ENCODE data around the gene COQ8A. TPM values are rescaled to one million over a fixed set of nuclear protein-coding genes. Genes with fewer than 3 reads are reported as not detected.
A peak's percentile ranks its signal among the peaks of the same experiment; 100 is the strongest.

Gene COQ8A
- total RNA-seq, result 34.7 and 59.7 TPM in 2 replicates
- 45.1 and 71.5 TPM in 2 replicates for polyA plus RNA-seq

- H3K27me3 ChIP-seq, result no peaks in the 10 kb centered on the region
- no peaks in the 10 kb centered on the region for H3K9me3 ChIP-seq (ENCODE audit: low read depth)
- H3K36me3 ChIP-seq, result no peaks in the 10 kb centered on the region
- H3K4me1 ChIP-seq (ENCODE audit: low read depth), result peaks cover 14% of the 10 kb centered on the region
- DNase-seq (ENCODE audit: low read depth in 1 of 2, low spot score in 1 of 2), result peak; percentile 100
- peak within 1 kb of the TSS; percentile 88 for H3K27ac ChIP-seq
- no peak for TF ChIP-seq CTCF (IDR thresholded peaks at IDR 0.05; ENCODE audit: low read depth, low read length)
- peak within 1 kb of the TSS; percentile 65 for H3K4me3 ChIP-seq
Observed at GRCh38 chr1:226940029-226940805, at the start of gene COQ8A. COQ8A (plus strand) TSS chr1:226940294; CDS start chr1:226961386, 21,092 bp downstream.

- peaks cover 3% of the 10 kb centered on the region for H3K36me3 ChIP-seq
- no peaks in the 10 kb centered on the region for H3K9me3 ChIP-seq (ENCODE audit: low read depth)
- H3K4me3 ChIP-seq, result no peak overlapping the region
- no peak overlapping the region for H3K27ac ChIP-seq
- DNase-seq (ENCODE audit: low read depth in 1 of 2, low spot score in 1 of 2), result no peak
- TF ChIP-seq CTCF (IDR thresholded peaks at IDR 0.05; ENCODE audit: low read depth, low read length), result no peak
- no peaks in the 10 kb centered on the region for H3K27me3 ChIP-seq
- H3K4me1 ChIP-seq (ENCODE audit: low read depth), result peaks cover 3% of the 10 kb centered on the region
Observed at GRCh38 chr1:226890331-226891108, 49.6 kb upstream of the COQ8A start.

- Histone ChIP-seq H3K4me1 (ENCODE audit: low read depth) (no peaks in the 10 kb centered on the region), H3K36me3 (peaks cover 5% of the 10 kb centered on the region), H3K27me3 (no peaks in the 10 kb centered on the region), H3K9me3 (ENCODE audit: low read depth) (no peaks in the 10 kb centered on the region), H3K4me3 (no peak overlapping the region), H3K27ac (no peak overlapping the region)
- TF ChIP-seq CTCF (IDR thresholded peaks at IDR 0.05; ENCODE audit: low read depth, low read length), result no peak
- DNase-seq (ENCODE audit: low read depth in 1 of 2, low spot score in 1 of 2), result no peak
Observed at GRCh38 chr1:226891346-226891745, 48.7 kb upstream of the COQ8A start.

- Histone ChIP-seq H3K4me1 (ENCODE audit: low read depth) (no peaks in the 10 kb centered on the region), H3K4me3 (no peak overlapping the region), H3K36me3 (peaks cover 5% of the 10 kb centered on the region), H3K9me3 (ENCODE audit: low read depth) (no peaks in the 10 kb centered on the region), H3K27ac (no peak overlapping the region), H3K27me3 (no peaks in the 10 kb centered on the region)
- peak in 1 of 2 donors; percentile 59 for DNase-seq (ENCODE audit: low read depth in 1 of 2, low spot score in 1 of 2)
- no peak for TF ChIP-seq CTCF (IDR thresholded peaks at IDR 0.05; ENCODE audit: low read depth, low read length)
Observed at GRCh38 chr1:226891846-226892523, 48.1 kb upstream of the COQ8A start.

GRCh38 chr1:226892524-226892875, 47.6 kb upstream of the COQ8A start:
- Histone ChIP-seq H3K4me1 (ENCODE audit: low read depth) (no peaks in the 10 kb centered on the region), H3K27ac (no peak overlapping the region), H3K36me3 (peaks cover 5% of the 10 kb centered on the region), H3K9me3 (ENCODE audit: low read depth) (no peaks in the 10 kb centered on the region), H3K4me3 (no peak overlapping the region), H3K27me3 (no peaks in the 10 kb centered on the region)
- no peak for TF ChIP-seq CTCF (IDR thresholded peaks at IDR 0.05; ENCODE audit: low read depth, low read length)
- DNase-seq (ENCODE audit: low read depth in 1 of 2, low spot score in 1 of 2), result no peak

Data from cardiac muscle cell (in vitro differentiated cells and primary cell).